Spleen (tissue), 11 donors: ENCODE measurements around the gene MYORG. TPM values are rescaled to one million over a fixed set of nuclear protein-coding genes. Genes with fewer than 3 reads are reported as not detected.

Source experiments
- DNase-seq: peaks from one replicate; pipeline ENCODE4 v3.0.0-alpha.2; 2020
- H3K27ac ChIP-seq, 8 donors: fragments of 200-600 bp; sonication (generic) in 7 of 8; 1 replicate in 4 of 8; 2 replicates in 4 of 8; pipeline versions ENCODE4 v1.5.0 to v1.8.0; 2016 to 2021; ENCODE audit warnings: inconsistent platforms in 4 of 8, mild to moderate bottlenecking in 4 of 8, moderate library complexity in 1 of 8
- H3K27me3 ChIP-seq, 7 donors: fragments of 200-600 bp; sonication (generic) in 6 of 7; replicated peaks in 1 of 7; 1 replicate in 4 of 7; 2 replicates in 3 of 7; pipeline versions ENCODE4 v1.5.0 to v1.8.0; 2016 to 2021; ENCODE audit warnings: inconsistent platforms in 3 of 7, mild to moderate bottlenecking in 1 of 7
- H3K36me3 ChIP-seq, 6 donors: fragments of 200-600 bp; sonication (generic) in 5 of 6; 1 replicate in 4 of 6; 2 replicates in 2 of 6; pipeline versions ENCODE4 v1.5.0 to v1.8.0; 2016 to 2021; ENCODE audit warnings: inconsistent platforms in 2 of 6
- H3K4me1 ChIP-seq, 6 donors: fragments of 200-600 bp; sonication (generic) in 5 of 6; 1 replicate in 3 of 6; 2 replicates in 3 of 6; pipeline versions ENCODE4 v1.5.0 to v1.8.0; 2016 to 2021; ENCODE audit warnings: inconsistent platforms in 3 of 6
- H3K4me3 ChIP-seq, 8 donors: fragments of 200-600 bp; sonication (generic) in 7 of 8; 1 replicate in 4 of 8; 2 replicates in 4 of 8; pipeline versions ENCODE4 v1.5.0 to v1.8.0; 2016 to 2021; ENCODE audit warnings: inconsistent platforms in 4 of 8, mild to moderate bottlenecking in 4 of 8, moderate library complexity in 2 of 8
- H3K9me3 ChIP-seq, 8 donors: fragments of 200-600 bp; sonication (generic) in 7 of 8; 1 replicate in 4 of 8; 2 replicates in 4 of 8; pipeline versions ENCODE4 v1.5.0 to v1.8.0; 2016 to 2021; ENCODE audit warnings: inconsistent platforms in 4 of 8
- POLR2A ChIP-seq, 3 donors: fragments of 450-650 bp; IDR thresholded peaks; one replicate each; pipeline ENCODE4 v1.5.1; 2017; ENCODE audit warnings: antibody characterized with exemption in 3 of 3, mild to moderate bottlenecking in 1 of 3
- POLR2AphosphoS5 ChIP-seq, 3 donors: sonication (generic); formaldehyde crosslinking; IDR thresholded peaks; one replicate each; pipeline ENCODE4 v1.5.1; 2017; ENCODE audit warnings: antibody characterized with exemption in 3 of 3
- WGBS, 5 donors: extraction: QIAGEN DNeasy Blood & Tissue Kit in 3 of 5; methylation state at CpG; one replicate each; pipeline versions ENCODE4 v1.1.5 to v1.1.7; 2013 to 2018; 5-methylcytosine and 5-hydroxymethylcytosine counted together
- intact Hi-C: fragments of 100-400 bp; cut with DNase I; formaldehyde crosslinking; loops from one replicate; pipeline ENCODE4 v1.15.0; 2023; ENCODE audit warnings: low total_unique reads
- polyA plus RNA-seq, 3 donors: library from polyadenylated mRNA; stranded (reverse); fragments of 200-250 nt; gene quantifications; one replicate each; pipeline ENCODE4 v1.2.1, GENCODE V29; 2013
- total RNA-seq, 7 donors: library from RNA; depleted of rRNA in 3 of 7; stranded (reverse); fragments of >200 nt in 3 of 7; fragmentation: NEBNext Ultra II Directional in 4 of 7; extraction: Animal tissue kit (Norgen Biotek cat#: 25700) in 4 of 7; gene quantifications; one replicate each; pipeline versions ENCODE4 v1.1.0 to v1.2.1, GENCODE V29; 2016 to 2021
- TF ChIP-seq, protein P1 (sequence below), 11 experiments: fragments of 200-600 bp in 7 of 11; fragments of 450-650 bp in 4 of 11; sonication (generic) in 4 of 11; IDR thresholded peaks in 8 of 11; conservative IDR thresholded peaks in 3 of 11; 1 replicate in 7 of 11; 2 replicates in 4 of 11; pipeline versions ENCODE4 v1.4.0 to v1.8.0; 2016 to 2021; ENCODE audit warnings: antibody characterized with exemption in 11 of 11, inconsistent platforms in 4 of 11, mild to moderate bottlenecking in 1 of 11
- donor health status: healthy with polysubstance abuse.
- donor health status: DM: no; HTN: no; CAD: no; lungs with moderate emphysema.
- donor health status: DM: no; HTN: no; CAD: no.
- donor health status: Bipolar disorder and iron deficiency.
- donor health status: healthy.
- donor health status: DM: no; HTN: no; CAD: no.
- donor health status: DM: yes; HTN: yes; CAD: no.

Gene MYORG
- total and polyA plus RNA-seq, 10 donors: 0.22 to 2.2 (median 1.2) TPM

DNA sequence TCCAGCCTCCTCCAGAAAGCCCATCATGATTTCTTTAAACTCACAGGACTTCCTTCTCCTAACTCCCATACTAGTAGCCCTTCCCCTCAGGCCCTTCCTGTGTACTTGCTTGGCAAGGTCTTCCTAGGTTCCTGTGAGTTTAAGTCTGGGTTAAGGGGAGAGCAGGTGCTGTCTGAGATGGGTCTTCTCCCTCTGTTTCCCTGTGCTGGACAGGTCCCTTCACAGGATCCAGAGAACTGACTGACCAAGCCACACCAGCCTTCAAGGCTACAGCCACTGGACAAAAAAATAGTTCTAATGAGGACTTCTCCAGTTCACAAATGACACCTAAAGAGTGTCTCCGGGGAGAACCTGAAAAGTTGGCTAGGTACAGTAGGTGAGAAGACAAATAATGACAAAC, 29.5 kb upstream of the MYORG start:
- no peak overlapping the region for H3K4me3 ChIP-seq
- 76 to 92% (median 80%) methylated on average over 1 of the region's 1 CpG for WGBS, 5 donors
- intact Hi-C loops: loop anchor here (10.0 kb wide), 2 partner anchors 99 to 189 kb away; no protein-coding TSS in a partner anchor
- no peaks in the 10 kb centered on the region for H3K4me1 ChIP-seq
- TF ChIP-seq POLR2AphosphoS5 (IDR thresholded peaks at IDR 0.05): no peak
- TF ChIP-seq POLR2A (IDR thresholded peaks at IDR 0.05): no peak
- TF ChIP-seq, protein P1, sequence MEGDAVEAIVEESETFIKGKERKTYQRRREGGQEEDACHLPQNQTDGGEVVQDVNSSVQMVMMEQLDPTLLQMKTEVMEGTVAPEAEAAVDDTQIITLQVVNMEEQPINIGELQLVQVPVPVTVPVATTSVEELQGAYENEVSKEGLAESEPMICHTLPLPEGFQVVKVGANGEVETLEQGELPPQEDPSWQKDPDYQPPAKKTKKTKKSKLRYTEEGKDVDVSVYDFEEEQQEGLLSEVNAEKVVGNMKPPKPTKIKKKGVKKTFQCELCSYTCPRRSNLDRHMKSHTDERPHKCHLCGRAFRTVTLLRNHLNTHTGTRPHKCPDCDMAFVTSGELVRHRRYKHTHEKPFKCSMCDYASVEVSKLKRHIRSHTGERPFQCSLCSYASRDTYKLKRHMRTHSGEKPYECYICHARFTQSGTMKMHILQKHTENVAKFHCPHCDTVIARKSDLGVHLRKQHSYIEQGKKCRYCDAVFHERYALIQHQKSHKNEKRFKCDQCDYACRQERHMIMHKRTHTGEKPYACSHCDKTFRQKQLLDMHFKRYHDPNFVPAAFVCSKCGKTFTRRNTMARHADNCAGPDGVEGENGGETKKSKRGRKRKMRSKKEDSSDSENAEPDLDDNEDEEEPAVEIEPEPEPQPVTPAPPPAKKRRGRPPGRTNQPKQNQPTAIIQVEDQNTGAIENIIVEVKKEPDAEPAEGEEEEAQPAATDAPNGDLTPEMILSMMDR (IDR thresholded peaks at IDR 0.05 in 8 of 11, conservative IDR thresholded peaks at IDR 0.05 in 3 of 11): no peak
- H3K27ac ChIP-seq: no peak overlapping the region
- no peaks in the 10 kb centered on the region for H3K27me3 ChIP-seq
- DNase-seq: no peak
- H3K9me3 ChIP-seq: no peaks in the 10 kb centered on the region
- peaks cover 0 to 46% (median 26%) of the 10 kb centered on the region in 6 donors for H3K36me3 ChIP-seq

DNA sequence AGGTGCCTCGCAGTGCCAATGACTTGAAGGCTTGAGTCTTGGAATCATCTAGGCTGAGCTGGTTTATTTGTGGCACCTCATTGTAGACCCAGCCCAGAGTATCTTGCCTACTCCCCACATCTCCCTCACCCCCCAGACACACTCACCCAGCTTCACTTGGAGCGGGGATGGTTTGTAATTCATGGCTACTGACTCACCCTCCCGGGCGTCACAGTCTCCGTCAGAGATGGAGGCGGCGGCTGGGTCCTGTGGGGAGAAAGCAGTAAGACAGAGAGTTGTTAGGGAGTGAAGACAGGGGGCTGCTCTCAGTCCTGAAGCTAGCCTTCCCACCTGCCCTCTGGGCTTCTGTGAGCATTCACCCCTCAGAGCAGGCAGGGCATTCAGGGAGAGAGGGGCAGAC, 29.0 kb upstream of the MYORG start:
- Histone ChIP-seq H3K36me3 (peaks cover 0 to 51% (median 30%) of the 10 kb centered on the region in 6 donors), H3K27me3 (no peaks in the 10 kb centered on the region), H3K4me3 (no peak overlapping the region), H3K4me1 (no peaks in the 10 kb centered on the region), H3K27ac (no peak overlapping the region), H3K9me3 (no peaks in the 10 kb centered on the region)
- DNase-seq: no peak
- intact Hi-C loops: loop anchor here (10.0 kb wide), 2 partner anchors 99 to 189 kb away; no protein-coding TSS in a partner anchor
- 89 to 98% (median 96%) methylated on average over 7 of the region's 7 CpGs for WGBS, 5 donors
- TF ChIP-seq, protein P1 (IDR thresholded peaks at IDR 0.05 in 8 of 11, conservative IDR thresholded peaks at IDR 0.05 in 3 of 11): no peak
- TF ChIP-seq POLR2A (IDR thresholded peaks at IDR 0.05): no peak
- no peak for TF ChIP-seq POLR2AphosphoS5 (IDR thresholded peaks at IDR 0.05)

DNA sequence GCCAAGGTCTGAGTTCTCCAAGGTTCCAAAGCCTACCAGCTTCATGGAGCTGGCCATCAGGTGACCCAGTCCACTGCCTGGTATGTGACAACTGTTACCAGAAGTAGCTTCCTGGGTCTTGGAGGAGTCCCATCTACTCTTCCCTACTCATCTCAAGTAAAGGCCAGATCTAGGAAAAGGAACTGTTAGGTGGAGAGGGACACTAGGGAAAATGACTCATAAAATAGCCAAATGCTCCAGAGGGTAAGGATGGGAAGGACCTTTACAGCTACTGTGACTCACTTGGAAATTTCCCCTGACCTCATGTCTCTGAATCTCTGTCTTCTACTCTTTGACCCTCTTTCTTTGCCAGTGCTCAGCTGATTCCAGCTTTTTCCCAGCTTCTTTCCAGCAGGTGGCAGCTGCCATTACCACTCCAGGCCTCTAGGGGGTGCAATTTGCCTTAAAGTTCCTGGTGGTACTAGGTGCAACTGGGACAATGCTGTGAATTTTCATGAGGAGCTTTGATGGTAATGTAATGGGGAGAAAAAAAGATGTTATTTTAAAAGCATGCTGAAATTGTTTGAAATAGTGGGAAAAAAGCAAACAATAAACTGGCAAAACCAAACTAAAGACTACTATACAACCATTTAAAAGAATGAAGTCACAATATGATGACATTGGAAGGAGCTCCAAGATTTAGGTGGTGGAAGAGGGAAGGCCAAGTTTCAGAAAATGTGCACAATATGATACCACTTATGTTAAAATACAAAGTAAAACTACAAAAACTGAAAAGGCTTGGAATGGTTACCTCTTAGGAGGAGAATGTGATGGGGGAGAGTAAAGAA, 27.1 kb upstream of the MYORG start:
- Histone ChIP-seq H3K4me3 (no peak overlapping the region), H3K27me3 (no peaks in the 10 kb centered on the region), H3K9me3 (no peaks in the 10 kb centered on the region), H3K27ac (no peak overlapping the region), H3K36me3 (peaks cover 0 to 71% (median 37%) of the 10 kb centered on the region in 6 donors), H3K4me1 (no peaks in the 10 kb centered on the region)
- intact Hi-C loops: loop anchor here (10.0 kb wide), 2 partner anchors 101 to 191 kb away; no protein-coding TSS in a partner anchor
- TF ChIP-seq POLR2A (IDR thresholded peaks at IDR 0.05) (no peak), POLR2AphosphoS5 (IDR thresholded peaks at IDR 0.05) (no peak)
- TF ChIP-seq, protein P1 (IDR thresholded peaks at IDR 0.05 in 8 of 11, conservative IDR thresholded peaks at IDR 0.05 in 3 of 11): peak; percentile 85 to 97 (median 95)
- DNase-seq: peak; percentile 83
